Brain microvascular endothelial cell (primary cell): ENCODE measurements around the gene HTT.

Experiments
- DNase-seq: peaks from one replicate; pipeline ENCODE4 v3.0.0-alpha.2; 2020
- H3K27ac ChIP-seq: fragments of 250-450 bp; sonication (Bioruptor Pico); 2 replicates; pipeline ENCODE4 v1.5.1; 2020; ENCODE audit warnings: mild to moderate bottlenecking, moderate library complexity
- H3K27me3 ChIP-seq: fragments of 250-450 bp; sonication (Bioruptor Pico); replicated peaks from 2 replicates; pipeline ENCODE4 v1.5.1; 2020; ENCODE audit warnings: mild to moderate bottlenecking
- H3K36me3 ChIP-seq: fragments of 250-450 bp; sonication (Bioruptor Pico); replicated peaks from 2 replicates; pipeline ENCODE4 v1.5.1; 2020; ENCODE audit warnings: mild to moderate bottlenecking
- H3K4me3 ChIP-seq: 2 replicates; pipeline ENCODE4 v1.5.1; 2011; ENCODE audit warnings: low read depth, mild to moderate bottlenecking, control low read depth, low read length, moderate library complexity
- in situ Hi-C: cut with HindIII; loops from 2 replicates; pipeline ENCODE4 v1.10.0; 2017; ENCODE audit warnings: low sequenced_read_pairs, low pct_ligation_motif_present
- TF ChIP-seq, protein P1 (sequence below): IDR thresholded peaks from 2 replicates; pipeline ENCODE4 v1.5.1; 2011; ENCODE audit warnings: low read depth, mild to moderate bottlenecking, moderate library complexity, low read length, control low read depth, inconsistent platforms; ENCODE audit errors: missing control alignments

HTT gene

DNA sequence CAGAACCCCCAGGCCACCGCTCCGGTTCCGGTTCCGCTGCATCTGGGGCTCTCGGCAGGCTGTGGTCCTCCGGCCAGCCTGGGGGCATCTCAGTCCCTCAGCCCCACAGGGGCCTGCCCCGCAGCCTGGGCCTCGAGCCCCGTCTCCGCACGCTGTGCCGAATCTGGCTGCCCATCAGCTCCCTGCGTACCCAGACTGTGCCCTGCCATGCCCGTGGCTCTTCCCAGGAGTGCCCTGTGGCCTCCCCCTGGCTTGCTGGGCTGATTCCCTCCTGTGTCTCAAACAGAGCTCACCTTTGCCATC lies 173.6 kb downstream of the HTT start:
- Histone ChIP-seq H3K27ac (no peak overlapping the region), H3K4me3 (no peak overlapping the region), H3K27me3 (no peaks in the 10 kb centered on the region), H3K36me3 (no peaks in the 10 kb centered on the region)
- in situ Hi-C loops: no loop called here
- DNase-seq: no peak
- TF ChIP-seq, protein P1, sequence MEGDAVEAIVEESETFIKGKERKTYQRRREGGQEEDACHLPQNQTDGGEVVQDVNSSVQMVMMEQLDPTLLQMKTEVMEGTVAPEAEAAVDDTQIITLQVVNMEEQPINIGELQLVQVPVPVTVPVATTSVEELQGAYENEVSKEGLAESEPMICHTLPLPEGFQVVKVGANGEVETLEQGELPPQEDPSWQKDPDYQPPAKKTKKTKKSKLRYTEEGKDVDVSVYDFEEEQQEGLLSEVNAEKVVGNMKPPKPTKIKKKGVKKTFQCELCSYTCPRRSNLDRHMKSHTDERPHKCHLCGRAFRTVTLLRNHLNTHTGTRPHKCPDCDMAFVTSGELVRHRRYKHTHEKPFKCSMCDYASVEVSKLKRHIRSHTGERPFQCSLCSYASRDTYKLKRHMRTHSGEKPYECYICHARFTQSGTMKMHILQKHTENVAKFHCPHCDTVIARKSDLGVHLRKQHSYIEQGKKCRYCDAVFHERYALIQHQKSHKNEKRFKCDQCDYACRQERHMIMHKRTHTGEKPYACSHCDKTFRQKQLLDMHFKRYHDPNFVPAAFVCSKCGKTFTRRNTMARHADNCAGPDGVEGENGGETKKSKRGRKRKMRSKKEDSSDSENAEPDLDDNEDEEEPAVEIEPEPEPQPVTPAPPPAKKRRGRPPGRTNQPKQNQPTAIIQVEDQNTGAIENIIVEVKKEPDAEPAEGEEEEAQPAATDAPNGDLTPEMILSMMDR: no peak

DNA sequence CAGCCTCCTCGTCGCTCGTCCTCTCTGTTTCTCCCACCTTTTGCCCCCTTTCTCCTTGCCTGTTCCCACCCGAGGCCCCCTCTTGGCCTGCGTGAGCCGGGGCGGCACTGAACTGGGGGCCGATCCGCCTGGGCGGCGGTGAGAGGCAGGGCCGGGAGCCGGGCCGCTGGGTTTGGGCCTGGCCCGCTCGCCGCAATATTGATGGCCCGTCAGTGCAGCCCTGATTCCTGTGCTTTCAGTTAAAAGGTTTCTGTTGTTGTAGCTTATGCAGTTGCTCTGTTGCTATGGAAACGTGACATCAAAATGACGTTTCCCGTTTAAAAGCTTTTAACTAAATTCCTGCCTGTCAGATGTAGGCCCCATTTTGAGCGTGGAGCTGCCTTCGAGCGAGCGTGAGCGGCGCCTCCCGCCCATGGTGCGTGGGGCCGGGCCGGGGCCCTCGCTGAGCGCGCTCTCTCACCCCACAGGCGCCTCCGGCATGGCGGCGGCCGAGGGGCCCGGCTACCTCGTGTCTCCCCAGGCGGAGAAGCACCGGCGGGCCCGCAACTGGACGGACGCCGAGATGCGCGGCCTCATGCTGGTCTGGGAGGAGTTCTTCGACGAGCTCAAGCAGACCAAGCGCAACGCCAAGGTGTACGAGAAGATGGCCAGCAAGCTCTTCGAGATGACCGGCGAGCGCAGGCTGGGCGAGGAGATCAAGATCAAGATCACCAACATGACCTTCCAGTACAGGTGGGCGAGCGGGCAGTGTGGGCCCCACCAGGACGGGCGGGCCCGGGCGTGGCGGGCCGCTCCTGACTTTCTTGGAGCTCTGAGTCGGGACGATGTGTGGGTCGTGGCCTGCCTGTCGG lies 174.6 kb downstream of the HTT start, which contains the start of gene MSANTD1:
Gene MSANTD1, plus strand, starts transcription at position 349 of the 851 bp plus-strand sequence. Its CDS starts 64 bp downstream, at position 413.
- Histone ChIP-seq H3K27me3 (no peaks in the 10 kb centered on the region), H3K27ac (no peak within 1 kb of the TSS), H3K4me3 (no peak within 1 kb of the TSS), H3K36me3 (no peaks in the 10 kb centered on the region)
- in situ Hi-C loops: no loop called here
- DNase-seq: peak; percentile 35
- TF ChIP-seq, protein P1: no peak

DNA sequence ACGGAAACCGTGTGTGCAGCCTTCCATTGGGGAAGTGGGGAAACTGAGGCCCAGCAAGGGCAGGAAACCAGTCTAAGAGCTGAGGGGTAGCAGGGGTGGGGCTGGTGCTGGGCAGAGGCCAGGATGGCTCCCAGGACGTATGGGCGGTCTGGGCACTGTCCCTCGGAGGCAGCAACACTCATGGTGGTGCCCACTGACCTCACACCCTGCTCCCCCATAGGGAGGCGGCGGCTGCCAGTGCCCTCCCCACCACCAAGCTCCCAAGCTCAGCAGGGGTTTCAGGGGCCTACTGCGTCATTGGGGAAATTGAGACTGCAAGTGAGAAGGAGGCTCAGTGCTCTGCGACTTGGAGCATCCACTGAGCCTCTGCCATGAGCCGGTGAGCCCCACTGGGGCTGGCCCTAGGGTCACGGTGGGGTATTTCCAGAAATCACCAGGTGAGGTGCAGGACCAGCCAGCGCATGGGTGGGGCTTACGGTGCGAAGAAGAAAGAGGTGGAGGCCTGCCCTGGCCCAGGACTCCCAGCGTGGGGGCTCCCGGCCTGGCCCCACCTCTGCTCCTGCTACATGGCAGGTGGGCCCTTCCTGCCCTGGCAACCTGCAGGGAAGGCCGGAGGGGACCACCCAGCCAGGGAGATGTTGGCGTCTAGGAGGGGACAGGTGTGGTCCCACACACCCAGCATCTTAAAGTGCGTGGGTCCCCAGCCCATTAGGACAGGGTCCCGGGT lies 175.4 kb downstream of the HTT start:
- Histone ChIP-seq H3K4me3 (no peak overlapping the region), H3K27me3 (no peaks in the 10 kb centered on the region), H3K36me3 (no peaks in the 10 kb centered on the region), H3K27ac (no peak overlapping the region)
- TF ChIP-seq, protein P1: no peak
- in situ Hi-C loops: no loop called here
- DNase-seq: no peak

DNA sequence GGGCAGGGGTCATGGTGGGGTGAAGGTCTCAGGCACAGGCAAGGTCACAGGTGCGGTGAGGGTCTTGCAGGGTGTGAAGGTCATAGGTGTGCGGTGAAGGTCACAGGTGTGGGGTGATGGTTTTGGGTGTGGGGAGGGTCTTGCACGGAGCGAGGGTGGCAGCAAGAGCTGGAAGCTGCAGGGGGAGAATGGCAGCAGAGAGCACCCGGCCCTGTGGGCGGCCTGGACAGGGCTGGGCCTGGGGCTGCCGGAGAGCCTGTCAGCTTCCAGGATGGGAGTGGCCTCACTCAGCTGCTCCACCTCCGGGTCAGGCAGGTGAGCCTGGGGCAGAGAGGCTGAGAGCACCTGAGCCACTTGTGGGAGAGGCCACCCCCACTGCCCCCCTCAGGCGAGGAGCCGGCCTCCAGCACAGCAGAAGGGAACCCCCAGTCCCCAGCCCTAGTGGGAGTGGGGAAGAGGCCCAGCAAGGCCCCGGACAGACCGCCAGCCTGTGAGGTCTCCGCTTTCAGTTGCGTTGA lies 176.0 kb downstream of the HTT start:
- in situ Hi-C loops: no loop called here

DNA sequence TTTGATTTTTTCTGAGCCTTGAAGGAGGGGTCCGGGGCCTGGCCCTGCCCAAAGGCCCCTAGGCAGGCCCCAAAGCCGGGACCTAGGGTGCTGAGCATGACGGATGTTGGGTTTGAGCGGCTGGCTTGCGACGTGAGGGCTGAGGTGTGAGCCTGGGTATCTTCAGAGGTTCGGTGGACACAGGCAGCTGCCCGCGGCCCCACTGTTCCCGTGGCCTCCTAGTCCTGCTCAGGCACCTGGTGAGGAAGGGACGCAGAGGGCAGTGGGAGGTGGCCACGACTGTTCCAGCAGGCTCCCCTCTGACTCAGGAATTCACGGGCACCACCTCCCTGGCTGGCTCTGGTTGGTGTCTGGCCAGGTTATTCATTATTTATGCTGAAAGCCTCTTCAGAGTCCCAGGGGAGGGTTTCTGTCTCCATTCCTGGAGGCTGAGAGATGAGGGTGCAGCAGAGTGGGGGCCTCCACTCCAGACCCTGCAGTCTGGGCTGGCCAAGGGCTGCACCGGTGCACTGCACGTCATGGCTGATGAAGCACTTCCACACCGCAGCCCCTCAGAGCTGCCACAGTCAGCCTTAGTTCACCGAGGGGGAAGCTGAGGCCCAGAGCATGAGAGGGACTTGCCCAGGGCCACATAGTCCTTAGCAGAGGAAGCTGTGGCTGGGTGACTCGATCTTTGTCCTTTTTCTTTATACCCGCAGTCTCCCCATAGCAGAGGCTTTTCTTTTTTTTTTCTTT lies 176.6 kb downstream of the HTT start:
- H3K27me3 ChIP-seq: no peaks in the 10 kb centered on the region
- DNase-seq: no peak
- in situ Hi-C loops: no loop called here
- TF ChIP-seq, protein P1: no peak
- H3K27ac ChIP-seq: no peak overlapping the region
- H3K4me3 ChIP-seq: no peak overlapping the region
- H3K36me3 ChIP-seq: no peaks in the 10 kb centered on the region

More for the DNA sequence above, 176.0 kb downstream of the HTT start:
- no peak for DNase-seq
- Histone ChIP-seq H3K27ac (no peak overlapping the region), H3K4me3 (no peak overlapping the region), H3K36me3 (no peaks in the 10 kb centered on the region), H3K27me3 (no peaks in the 10 kb centered on the region)
- TF ChIP-seq, protein P1: no peak
